Measurements from ENCODE around the gene DPP10.

DPP10 gene

DNA sequence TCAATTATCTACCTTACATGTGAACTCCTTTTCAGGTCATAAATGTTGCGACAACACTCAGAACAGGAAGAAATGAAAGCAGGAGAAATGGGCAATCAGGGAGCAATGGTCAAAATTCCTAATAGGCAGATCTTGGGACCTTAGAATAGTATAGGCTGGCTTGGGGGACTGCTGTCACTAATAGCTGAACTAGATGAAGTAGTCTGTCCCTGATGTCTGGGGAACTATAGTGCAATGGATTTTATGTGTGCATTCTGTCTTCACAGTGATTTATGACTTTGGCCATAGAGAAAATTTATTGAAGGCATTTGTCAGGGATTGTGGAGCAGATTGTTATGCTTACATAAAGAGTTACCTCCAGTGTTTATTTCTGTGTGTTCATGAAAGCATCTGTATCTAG lies 6.1 kb upstream of the DPP10 start:
- H3K27ac ChIP-seq = no peak overlapping the region
- TF ChIP-seq ZFX (IDR thresholded peaks at IDR 0.05) = no peak
- TF ChIP-seq, protein P1, sequence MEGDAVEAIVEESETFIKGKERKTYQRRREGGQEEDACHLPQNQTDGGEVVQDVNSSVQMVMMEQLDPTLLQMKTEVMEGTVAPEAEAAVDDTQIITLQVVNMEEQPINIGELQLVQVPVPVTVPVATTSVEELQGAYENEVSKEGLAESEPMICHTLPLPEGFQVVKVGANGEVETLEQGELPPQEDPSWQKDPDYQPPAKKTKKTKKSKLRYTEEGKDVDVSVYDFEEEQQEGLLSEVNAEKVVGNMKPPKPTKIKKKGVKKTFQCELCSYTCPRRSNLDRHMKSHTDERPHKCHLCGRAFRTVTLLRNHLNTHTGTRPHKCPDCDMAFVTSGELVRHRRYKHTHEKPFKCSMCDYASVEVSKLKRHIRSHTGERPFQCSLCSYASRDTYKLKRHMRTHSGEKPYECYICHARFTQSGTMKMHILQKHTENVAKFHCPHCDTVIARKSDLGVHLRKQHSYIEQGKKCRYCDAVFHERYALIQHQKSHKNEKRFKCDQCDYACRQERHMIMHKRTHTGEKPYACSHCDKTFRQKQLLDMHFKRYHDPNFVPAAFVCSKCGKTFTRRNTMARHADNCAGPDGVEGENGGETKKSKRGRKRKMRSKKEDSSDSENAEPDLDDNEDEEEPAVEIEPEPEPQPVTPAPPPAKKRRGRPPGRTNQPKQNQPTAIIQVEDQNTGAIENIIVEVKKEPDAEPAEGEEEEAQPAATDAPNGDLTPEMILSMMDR (conservative IDR thresholded peaks at IDR 0.05) = no peak

- no peak for TF ChIP-seq ZFX (IDR thresholded peaks at IDR 0.05)
- TF ChIP-seq, protein P1 (conservative IDR thresholded peaks at IDR 0.05) = no peak
- H3K27ac ChIP-seq = no peak overlapping the region
These were observed 4.1 kb downstream of the DPP10 start for GRCh38 chr2:114446571-114446970.

- TF ChIP-seq, protein P1 (conservative IDR thresholded peaks at IDR 0.05) = no peak
- TF ChIP-seq ZFX (IDR thresholded peaks at IDR 0.05) = no peak
These were observed 8.2 kb downstream of the DPP10 start for GRCh38 chr2:114450639-114451038.

DNA sequence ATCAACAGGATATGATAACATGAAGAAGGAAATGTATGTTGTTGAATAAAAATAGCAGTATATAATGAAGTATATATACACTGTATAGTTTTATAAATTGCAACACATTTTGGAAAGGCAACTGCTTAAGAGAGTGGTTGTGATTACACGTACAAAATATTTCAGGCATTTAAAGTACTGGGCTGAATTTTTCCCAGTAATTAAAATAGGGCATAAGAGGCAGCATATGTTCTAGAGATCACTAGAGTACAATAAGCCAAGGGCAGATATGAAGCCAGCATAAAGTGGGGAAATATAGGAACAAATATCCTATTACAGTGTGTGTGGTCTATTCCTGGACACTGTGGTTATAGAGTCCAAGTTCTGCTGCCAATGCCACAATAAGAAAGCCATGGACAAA lies 14.1 kb downstream of the DPP10 start:
- no peak overlapping the region for H3K27ac ChIP-seq
- no peak for TF ChIP-seq ZFX (IDR thresholded peaks at IDR 0.05)
- TF ChIP-seq, protein P1 (conservative IDR thresholded peaks at IDR 0.05) = no peak

More at GRCh38 chr2:114450639-114451038, 8.2 kb downstream of the DPP10 start:
- no peak overlapping the region for H3K27ac ChIP-seq

DNA sequence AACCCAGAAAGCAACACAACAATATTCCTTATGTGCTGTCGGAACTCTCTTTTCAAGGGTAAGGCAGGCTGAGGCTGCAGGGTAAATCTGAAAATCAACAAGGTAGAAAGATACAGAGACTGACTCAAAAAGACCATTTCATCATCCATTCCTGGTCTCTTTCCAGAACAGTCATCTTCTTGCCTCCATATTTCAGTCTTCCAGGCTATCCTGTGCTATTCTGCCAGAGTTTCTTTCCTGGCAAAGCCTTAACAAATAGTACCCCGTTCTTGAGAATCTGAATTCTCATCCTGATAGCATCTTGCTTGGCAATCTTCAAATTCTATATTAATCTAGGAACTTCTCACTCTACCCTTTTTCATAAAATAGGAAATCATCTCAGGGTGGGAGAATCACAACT lies 15.5 kb downstream of the DPP10 start:
- TF ChIP-seq, protein P1 (conservative IDR thresholded peaks at IDR 0.05) = no peak
- TF ChIP-seq ZFX (IDR thresholded peaks at IDR 0.05) = no peak
- no peak overlapping the region for H3K27ac ChIP-seq

DNA sequence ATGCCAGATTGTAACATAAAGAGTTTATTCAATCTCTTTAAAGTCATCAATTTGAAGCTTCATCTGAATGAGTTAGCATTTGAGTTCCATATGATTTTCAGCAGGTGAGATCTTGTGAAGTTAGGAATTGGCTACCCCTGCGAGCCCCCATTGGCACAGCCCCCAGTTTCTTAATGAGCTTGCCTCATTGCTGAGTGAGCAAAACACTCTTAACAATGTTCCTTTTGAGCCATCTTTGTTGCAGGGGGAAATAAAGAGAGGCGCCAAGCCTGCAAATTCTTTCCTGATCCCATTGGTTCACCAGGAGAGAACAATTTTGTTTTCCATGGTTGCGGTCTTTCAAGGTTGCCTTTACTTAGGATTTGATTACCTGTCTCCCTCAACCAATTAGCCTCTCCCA lies 18.7 kb downstream of the DPP10 start:
- TF ChIP-seq ZFX (IDR thresholded peaks at IDR 0.05) = no peak
- TF ChIP-seq, protein P1 (conservative IDR thresholded peaks at IDR 0.05) = no peak
- no peak overlapping the region for H3K27ac ChIP-seq

- H3K27ac ChIP-seq = no peak overlapping the region
- TF ChIP-seq ZFX (IDR thresholded peaks at IDR 0.05) = no peak
- TF ChIP-seq, protein P1 (conservative IDR thresholded peaks at IDR 0.05) = no peak
These were observed 22.7 kb downstream of the DPP10 start for GRCh38 chr2:114464961-114465706.

Measured in C4-2B (cell line).